NCI-H1694 (cell line): ENCODE data around the gene PRKCZ.

Source experiments
- DNase-seq: peaks from one replicate; lab custom pipeline; 2025; lab: John Stamatoyannopoulos, UW

Gene PRKCZ

GRCh38 chr1:2179283-2180013, 129.2 kb downstream of the PRKCZ start:
- DNase-seq, result no peak

GRCh38 chr1:2180297-2181245, 130.4 kb downstream of the PRKCZ start:
- no peak for DNase-seq

- DNase-seq, result no peak
Measured at GRCh38 chr1:2181271-2181670, 131.1 kb downstream of the PRKCZ start.

DNA sequence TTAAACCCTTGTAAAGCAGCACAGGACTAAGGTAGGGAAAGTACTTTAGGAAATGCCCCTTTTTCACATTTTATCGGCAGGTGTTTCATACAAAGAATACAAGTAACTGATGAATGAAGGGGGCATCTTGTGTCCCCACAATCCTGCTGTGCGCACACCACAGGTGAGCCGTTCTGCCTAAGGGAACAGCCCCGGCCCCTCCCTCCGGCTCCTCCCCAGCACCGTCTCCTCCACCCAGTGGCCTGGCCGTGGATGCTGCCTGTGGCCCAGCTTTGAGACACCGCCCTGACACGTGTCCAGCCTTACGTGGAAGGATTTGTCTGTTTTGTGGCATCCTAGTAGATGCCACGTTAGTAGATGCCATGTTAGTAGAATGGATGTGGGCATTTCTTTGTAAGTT, 131.5 kb downstream of the PRKCZ start:
- no peak for DNase-seq

GRCh38 chr1:2182376-2182775, 132.2 kb downstream of the PRKCZ start:
- no peak for DNase-seq

- no peak for DNase-seq
Measured at GRCh38 chr1:2183937-2184334, 133.7 kb downstream of the PRKCZ start.

DNA sequence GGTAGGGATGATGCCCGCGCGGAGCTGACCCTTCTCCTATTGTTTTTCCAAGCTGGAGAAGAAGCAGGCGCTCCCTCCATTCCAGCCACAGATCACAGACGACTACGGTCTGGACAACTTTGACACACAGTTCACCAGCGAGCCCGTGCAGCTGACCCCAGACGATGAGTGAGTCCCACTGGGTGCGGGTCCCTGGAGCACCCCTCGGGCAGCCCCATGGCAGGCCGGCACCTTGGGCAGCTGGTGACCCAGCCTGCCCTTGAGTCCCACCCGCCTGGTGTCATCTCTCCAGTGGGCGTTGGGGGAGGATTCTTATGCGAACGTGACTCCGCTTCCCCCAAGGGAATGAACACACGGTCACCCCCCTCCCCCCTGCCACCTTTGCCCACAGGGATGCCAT, 134.3 kb downstream of the PRKCZ start:
- no peak for DNase-seq

GRCh38 chr1:2184934-2185333, 134.7 kb downstream of the PRKCZ start:
- DNase-seq, result no peak

DNA sequence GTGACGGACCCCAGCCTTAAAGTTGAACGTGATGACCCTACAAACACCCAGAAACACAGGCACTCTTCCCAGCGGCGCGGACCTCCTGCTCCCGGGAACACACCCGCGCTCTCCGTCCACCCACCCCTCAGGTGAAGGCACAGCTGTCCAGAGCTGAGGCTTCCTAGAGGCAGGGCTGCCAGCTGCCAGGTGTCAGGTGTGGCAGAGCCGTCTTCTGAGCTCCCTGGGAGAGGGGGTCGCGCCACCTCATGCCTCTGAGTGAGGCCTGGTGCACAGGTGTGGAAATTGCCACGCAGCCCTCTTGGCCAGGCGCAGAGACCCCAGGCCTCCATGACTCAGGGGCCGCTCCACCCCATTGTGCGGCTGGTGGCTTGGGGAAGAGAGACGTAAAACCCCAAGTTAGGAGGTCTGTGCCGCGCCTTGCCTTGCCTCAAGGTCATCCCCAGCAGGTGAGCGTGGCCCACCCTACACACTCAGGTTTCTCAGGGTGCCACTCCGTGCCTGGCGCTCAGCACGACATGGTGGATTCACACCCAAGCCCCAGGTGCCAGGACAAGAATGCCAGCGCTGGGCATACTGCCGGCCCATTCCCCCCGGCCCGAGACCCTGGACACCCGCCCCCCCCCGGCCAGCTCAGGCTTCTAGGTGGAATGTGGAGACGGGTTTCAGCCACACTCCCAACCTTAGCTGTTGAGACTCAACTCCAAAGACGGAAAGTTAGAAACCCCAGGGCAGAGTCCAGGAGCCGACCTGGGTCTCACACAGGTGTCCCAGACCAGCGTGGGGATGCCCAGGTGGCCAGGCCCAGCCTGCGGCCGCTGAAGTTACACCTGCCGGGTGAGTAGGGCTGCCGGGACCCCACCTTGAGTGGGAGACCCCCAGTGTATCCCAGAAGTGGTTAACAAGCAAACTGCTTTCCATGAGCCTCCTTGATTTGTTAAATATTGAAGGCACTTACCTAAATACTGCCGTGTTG, 136.0 kb downstream of the PRKCZ start:
- no peak for DNase-seq

- DNase-seq, result no peak
Measured at GRCh38 chr1:2186901-2187300, 136.7 kb downstream of the PRKCZ start.

DNA sequence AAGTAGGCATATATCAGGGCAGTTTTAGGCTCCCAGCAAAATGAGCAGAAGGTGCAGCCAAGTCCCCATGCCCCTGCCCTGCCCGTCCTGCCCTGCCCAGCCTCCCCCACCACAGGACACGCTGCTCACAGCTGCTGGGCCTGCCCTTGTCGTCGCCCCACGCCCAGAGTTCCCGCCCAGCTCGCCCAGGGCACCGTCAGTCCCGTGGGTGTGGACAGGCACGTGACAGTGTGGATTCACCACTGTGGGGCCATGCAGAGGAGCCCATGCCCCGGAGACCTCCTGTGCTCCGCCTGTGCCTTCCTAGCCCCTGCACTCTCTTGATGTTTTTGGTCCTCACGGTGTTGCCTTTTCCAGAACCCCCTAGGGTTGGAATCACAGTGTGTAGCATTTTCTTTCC, 137.4 kb downstream of the PRKCZ start:
- DNase-seq, result no peak

- no peak for DNase-seq
Measured at GRCh38 chr1:2188336-2188735, 138.1 kb downstream of the PRKCZ start.

DNA sequence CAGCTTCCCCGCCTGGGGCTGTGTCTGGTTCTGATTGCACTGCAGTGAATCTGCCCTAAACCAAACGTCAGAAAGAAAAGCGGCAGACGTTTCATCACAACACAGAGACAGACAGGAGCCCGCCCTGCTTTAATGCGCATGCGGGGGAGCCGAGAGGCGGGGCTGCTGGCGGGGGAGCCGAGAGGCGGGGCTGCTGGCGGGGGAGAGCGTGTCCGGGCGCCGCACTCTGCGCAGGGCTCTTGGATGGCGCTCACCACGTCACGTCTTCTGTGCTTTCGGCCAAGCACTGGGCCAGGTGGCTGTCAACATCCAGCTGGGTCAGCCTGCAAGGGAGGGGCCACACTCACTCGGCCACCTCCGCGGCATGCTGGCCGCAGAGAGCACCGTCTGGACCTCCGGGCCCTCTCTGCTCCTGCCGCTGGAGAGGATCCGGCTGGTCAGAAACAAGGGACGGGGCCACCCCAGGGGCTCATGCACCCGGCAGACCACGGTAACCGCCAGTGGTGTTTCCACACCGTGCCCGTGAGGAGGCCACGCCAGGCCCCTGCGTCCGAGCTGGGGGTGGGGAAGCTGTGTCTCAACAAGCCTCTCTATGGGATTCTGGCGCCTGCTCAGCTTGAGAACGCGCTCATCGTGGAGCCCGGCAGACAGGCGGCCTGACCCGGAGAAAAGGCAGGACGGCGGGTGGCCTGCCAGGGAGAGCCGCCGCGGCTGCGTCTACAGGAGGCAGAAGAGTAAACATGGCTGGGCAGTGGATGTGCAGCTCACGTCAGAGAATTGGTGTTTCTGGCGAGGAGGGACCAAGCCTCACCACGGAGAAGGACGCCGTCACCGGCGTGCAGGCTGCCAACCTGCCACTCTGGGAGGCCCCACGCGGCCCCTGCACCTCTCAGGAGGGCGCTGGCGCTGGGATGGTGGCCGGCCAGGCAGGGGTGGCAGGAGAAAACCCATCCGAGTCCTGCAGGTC, 139.5 kb downstream of the PRKCZ start:
- DNase-seq, result peak; percentile 65

- DNase-seq, result no peak
Measured at GRCh38 chr1:2190491-2190976, 140.3 kb downstream of the PRKCZ start.

DNA sequence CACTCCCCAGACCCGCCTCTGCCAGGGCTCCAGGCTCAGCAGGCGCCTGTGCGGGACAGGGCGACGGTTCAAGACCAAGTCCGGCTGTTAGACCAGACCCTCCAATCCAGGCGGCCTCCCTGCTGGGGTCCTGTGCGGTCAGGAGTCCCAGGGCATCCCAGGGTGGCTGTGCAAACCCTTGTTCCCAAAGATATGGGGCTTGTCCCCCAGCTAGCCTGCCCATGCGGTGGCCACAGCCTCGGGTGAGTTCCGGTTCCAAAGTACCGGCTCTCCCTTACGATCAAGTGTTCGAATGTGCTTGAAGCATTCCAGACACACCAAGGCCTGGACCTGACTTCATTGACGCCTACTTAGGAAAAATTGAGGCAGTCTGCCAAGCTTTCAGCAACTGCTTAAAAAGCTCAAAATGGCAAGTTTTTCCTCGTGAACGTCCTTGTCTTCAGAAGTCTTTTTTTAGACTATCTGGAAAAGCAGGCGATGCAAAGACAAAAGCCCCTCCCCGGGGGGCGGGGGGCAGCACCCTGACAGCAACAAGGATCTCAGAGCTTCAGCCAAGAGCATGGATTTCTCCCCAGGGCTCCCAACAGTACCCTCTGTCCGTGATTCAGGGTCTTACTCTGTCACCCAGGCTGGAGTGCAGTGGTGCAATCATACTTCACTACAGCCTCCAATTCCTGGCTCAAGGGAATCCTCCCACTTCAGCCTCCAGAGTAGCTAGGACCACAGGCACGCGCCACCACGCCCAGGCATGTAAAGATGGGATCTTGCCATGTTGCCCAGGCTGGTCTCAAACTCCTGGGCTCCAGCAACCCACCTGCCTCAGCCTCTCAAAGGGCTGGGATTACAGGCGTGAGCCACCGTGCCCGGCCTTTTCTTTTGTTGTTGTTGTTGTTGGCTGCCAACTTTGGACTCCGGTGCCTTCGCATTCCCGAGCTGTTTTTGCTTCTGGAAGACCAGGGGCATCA, 142.1 kb downstream of the PRKCZ start:
- DNase-seq, result no peak

GRCh38 chr1:2193514-2194281, 143.5 kb downstream of the PRKCZ start:
- no peak for DNase-seq

DNA sequence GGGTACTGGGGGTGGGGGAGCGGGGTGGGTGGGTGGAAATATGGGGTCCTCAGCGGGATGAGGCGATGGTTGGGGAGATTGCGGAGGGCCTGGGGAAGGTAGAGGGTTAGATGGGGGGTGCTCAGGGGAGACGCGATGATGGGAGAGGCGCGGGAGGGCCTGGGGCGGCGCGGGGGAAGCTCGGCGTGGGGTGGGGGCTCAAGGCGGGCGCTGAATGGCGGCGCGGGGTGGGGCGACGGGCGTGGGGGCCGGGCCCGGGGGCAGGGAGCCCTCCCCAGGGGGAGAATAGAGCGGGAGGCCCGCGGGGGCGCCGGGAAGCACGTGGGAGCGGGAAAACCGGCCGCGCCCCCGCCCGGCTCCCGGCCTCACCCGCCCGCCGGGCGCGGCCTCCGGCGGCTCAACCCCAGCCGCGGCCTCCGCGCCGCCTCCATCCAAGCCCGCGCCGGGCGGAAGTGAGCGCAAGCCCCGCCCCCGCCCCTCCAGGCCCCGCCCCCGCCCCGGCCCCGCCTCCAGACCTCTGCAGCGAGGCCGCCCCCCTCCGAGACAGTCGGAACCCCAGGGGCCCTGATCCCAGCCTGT, 144.2 kb downstream of the PRKCZ start, which contains the start of gene FAAP20:
Gene FAAP20 (minus strand): TSS at position 454 of the 579 bp plus-strand sequence. CDS start 23 bp downstream, at position 431.
- no peak for DNase-seq
